Bronchial epithelial cell (primary cell): Measurements from ENCODE around the gene SLC20A1. TPM values are rescaled to one million over a fixed set of nuclear protein-coding genes. Genes with fewer than 3 reads are reported as not detected.

ENCODE experiments used
- DNase-seq: peaks from one replicate; pipeline ENCODE4 v3.0.0-alpha.2; 2010; ENCODE audit warnings: low read depth
- FAIRE-seq: peaks from 2 replicates; lab custom pipeline; 2011; peaks lifted over from hg19 to GRCh38; lab: Jason Lieb, UNC
- H3K27me3 ChIP-seq: 2 replicates; pipeline ENCODE4 v1.5.1; 2011; ENCODE audit warnings: low read length; ENCODE audit not compliant: control insufficient read depth, insufficient read depth
- H3K36me3 ChIP-seq: 2 replicates; pipeline ENCODE4 v1.5.1; 2011; ENCODE audit warnings: low read length; ENCODE audit not compliant: control insufficient read depth, insufficient read depth
- H3K4me3 ChIP-seq: 2 replicates; pipeline ENCODE4 v1.5.1; 2011; ENCODE audit warnings: mild to moderate bottlenecking, low read depth, low read length, control low read depth
- total RNA-seq: library from RNA; depleted of rRNA; stranded (reverse); fragments of >200 nt; gene quantifications from 2 replicates; pipeline ENCODE4 v1.2.1, GENCODE V29; 2014
- TF ChIP-seq, protein P1 (sequence below): IDR thresholded peaks from 2 replicates; pipeline ENCODE4 v1.5.1; 2011; ENCODE audit warnings: mild to moderate bottlenecking, moderate library complexity, low read length, control low read depth, inconsistent platforms; ENCODE audit not compliant: insufficient read depth, severe bottlenecking

Gene SLC20A1
- total RNA-seq, 1 donor from 2014 or later = 63.4 TPM

DNA sequence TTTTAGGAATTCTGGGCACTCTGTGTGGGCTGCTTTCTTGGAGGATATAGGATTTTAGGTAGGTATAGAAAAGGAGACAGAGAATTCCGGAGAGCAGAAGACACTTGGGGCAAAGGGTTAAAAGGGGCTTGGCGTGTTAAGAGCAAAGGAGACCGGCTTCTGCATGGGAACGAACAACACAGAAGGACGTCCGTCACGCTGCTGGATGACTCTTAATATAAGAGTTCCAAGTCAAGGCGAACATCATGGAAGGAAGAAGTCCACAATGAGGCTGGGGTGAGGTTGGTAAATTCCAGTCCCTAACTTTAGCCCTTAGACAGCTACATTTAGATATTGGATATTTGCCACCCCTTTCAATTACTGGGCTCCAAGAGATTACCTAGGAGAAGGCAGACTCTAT, 15.9 kb upstream of the SLC20A1 start:
- Histone ChIP-seq H3K4me3 (no peak overlapping the region), H3K36me3 (no peaks in the 10 kb centered on the region), H3K27me3 (no peaks in the 10 kb centered on the region)
- TF ChIP-seq, protein P1, sequence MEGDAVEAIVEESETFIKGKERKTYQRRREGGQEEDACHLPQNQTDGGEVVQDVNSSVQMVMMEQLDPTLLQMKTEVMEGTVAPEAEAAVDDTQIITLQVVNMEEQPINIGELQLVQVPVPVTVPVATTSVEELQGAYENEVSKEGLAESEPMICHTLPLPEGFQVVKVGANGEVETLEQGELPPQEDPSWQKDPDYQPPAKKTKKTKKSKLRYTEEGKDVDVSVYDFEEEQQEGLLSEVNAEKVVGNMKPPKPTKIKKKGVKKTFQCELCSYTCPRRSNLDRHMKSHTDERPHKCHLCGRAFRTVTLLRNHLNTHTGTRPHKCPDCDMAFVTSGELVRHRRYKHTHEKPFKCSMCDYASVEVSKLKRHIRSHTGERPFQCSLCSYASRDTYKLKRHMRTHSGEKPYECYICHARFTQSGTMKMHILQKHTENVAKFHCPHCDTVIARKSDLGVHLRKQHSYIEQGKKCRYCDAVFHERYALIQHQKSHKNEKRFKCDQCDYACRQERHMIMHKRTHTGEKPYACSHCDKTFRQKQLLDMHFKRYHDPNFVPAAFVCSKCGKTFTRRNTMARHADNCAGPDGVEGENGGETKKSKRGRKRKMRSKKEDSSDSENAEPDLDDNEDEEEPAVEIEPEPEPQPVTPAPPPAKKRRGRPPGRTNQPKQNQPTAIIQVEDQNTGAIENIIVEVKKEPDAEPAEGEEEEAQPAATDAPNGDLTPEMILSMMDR = no peak
- DNase-seq = no peak
- FAIRE-seq = no peak

DNA sequence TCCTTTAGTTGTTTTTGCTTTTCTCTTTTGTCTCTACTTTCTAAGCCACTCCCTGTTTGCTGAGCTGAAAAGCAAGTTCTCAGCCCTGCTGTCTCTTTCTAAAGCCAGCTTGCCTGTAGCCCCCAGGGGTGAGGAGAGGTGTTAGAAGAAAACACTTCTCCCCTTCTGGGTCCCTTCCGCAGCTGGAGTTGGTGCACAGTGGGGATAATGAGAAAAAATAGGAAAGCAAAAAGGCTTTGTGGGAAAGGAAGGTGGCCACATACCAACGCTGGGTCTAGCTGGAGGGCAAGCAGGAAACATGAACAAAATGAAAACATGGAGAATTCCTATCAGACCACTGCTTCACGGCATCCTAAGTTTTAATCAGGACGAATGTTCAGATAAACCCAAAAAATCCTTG, 15.5 kb upstream of the SLC20A1 start:
- H3K4me3 ChIP-seq = no peak overlapping the region
- FAIRE-seq = no peak
- H3K36me3 ChIP-seq = no peaks in the 10 kb centered on the region
- DNase-seq = no peak
- H3K27me3 ChIP-seq = no peaks in the 10 kb centered on the region
- TF ChIP-seq, protein P1 = no peak

DNA sequence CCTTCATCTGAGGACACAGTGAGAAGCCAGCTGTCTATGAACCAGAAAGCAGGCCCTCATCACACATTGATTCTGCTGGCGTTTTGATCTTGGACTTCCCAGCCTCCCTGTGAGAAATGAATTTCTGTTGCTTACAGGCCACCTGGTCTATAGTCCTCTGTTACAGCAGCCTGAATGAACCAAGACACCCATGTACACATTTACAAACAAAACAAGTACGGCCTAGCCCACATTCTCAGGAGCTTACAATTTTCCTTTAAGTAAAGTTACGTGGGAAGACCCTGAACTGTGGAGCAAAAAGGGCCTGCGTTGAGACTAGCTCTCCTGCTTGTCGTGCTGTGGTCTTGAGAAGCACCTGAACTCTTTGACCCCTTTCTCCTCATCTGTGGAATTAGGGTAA, 12.0 kb upstream of the SLC20A1 start:
- DNase-seq (no peak), FAIRE-seq (no peak)
- no peak overlapping the region for H3K4me3 ChIP-seq
- H3K36me3 ChIP-seq = no peaks in the 10 kb centered on the region
- H3K27me3 ChIP-seq = no peaks in the 10 kb centered on the region
- TF ChIP-seq, protein P1 = no peak

DNA sequence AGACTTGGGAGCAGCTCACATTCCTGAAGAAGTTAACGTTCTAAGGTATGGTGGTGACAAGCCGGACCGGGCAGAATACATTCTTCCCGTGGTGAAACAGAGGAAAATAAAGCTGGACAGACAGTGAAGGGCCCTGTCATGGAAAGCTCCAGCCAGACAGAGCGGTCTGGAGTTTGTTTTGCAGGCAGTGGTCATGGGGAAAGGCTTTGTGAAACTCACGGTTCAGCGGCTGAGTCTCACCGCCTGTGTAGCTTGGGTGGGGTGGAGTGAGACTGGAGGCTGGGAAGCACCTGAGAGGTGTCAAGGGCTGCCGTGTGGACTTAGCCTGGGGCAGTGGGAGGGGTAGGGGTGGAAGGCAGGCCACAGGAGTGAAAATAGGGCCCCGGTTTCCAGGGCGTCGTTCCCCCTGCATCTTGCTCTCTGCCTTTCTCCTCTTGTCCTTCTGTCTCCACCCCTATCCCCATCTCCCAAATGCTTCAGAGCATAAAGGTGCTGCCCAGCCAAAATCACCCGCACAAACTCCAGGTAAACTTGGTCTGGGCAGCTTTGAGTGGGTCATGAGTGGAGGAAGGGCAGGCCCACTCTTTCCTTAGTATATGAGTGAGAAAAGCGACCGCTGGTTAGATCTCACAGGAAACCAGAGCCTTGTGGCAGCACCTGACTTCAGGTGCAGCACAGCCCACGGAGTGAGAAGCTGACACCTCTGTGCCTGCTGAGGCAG, 11.4 kb upstream of the SLC20A1 start:
- Histone ChIP-seq H3K27me3 (no peaks in the 10 kb centered on the region), H3K4me3 (no peak overlapping the region), H3K36me3 (no peaks in the 10 kb centered on the region)
- TF ChIP-seq, protein P1 = no peak
- DNase-seq (no peak), FAIRE-seq (no peak)

DNA sequence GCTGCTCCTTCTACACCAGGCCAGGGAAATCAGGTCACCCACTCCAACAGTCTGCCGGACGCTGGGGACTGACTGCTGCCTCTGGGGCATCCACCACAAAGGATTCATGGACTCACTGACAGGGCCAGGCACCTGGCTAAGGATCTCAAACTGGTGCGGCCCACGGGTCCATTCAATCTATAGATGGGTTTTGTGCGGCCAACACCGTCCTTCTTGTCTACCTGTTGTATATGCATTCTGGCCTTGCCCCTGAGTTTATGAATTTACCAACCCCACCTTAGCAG, 10.9 kb upstream of the SLC20A1 start:
- Histone ChIP-seq H3K4me3 (no peak overlapping the region), H3K36me3 (no peaks in the 10 kb centered on the region), H3K27me3 (no peaks in the 10 kb centered on the region)
- no peak for DNase-seq
- TF ChIP-seq, protein P1 = no peak
- no peak for FAIRE-seq
